ENCODE measurements around the gene RAB10. TPM values are rescaled to one million over a fixed set of nuclear protein-coding genes. Genes with fewer than 3 reads are reported as not detected.

Gene RAB10
- total RNA-seq, 1 experiment from 2014 or later = 167 TPM

DNA sequence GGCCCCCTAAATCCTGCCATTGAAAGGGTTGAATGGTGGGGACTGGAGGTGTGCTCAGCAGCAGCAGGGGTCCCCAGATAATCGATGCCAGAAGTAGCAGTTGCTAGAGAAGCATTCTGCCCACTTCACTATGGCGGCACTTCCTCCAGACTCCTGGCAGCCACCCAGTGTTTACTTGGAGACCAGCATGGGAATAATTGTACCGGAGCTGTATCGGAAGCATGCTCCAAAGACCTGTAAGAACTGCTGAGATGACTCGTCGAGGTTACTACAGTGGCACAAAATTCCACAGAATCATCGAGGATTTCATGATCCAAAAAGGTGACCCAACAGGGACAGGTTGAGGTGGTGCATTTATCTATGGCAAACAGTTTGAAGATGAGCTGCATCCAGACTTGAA lies 128.0 kb downstream of the RAB10 start (continued):
- TF ChIP-seq ZNF274 (IDR thresholded peaks at IDR 0.05; ENCODE audit: low read depth, low read length) (no peak), CBX3 (IDR thresholded peaks at IDR 0.05; ENCODE audit: low read depth) (no peak)

DNA sequence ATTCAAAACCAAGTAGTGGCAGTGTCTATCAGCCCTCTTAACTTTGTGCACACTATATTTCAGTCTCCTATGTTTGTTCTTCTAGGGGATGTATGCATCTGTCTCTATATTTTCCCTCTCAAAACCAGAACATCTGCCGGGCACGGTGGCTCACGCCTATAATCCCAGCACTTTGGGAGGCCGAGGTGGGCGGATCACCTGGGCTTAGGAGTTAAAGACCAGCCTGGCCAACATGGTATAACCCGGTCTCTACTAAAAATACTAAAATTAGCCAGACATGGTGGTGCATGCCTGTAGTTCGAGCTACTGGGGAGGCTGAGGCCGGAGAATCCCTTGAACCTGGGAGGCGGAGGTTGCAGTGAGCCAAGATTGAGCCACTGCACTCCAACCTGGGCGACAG lies 129.1 kb downstream of the RAB10 start:
- H4K20me1 ChIP-seq (ENCODE audit: insufficient read depth) = no peaks in the 10 kb centered on the region
- H3K9me2 ChIP-seq (ENCODE audit: insufficient read depth) = no peaks in the 10 kb centered on the region
- H3K9me3 ChIP-seq (ENCODE audit: control insufficient read depth in 1 of 2, insufficient read depth in 1 of 2, low read depth in 1 of 2, low read length in 2 of 2) = no peaks in the 10 kb centered on the region
- RAD21 ChIA-PET (ENCODE audit: low non-redundant PET in 1 of 2, low total read pairs in 2 of 2, uncharacterized antibody in 2 of 2, unreplicated experiment in 2 of 2) = no interaction called here
- no peak overlapping the region for H3K4me2 ChIP-seq (ENCODE audit: low read length)
- no peaks in the 10 kb centered on the region for H3K36me3 ChIP-seq (ENCODE audit: control insufficient read depth in 1 of 2, insufficient read depth in 2 of 2, low read length in 2 of 2)
- H3K27me3 ChIP-seq (ENCODE audit: insufficient read depth, low read length) = no peaks in the 10 kb centered on the region
- TF ChIP-seq, protein P1, sequence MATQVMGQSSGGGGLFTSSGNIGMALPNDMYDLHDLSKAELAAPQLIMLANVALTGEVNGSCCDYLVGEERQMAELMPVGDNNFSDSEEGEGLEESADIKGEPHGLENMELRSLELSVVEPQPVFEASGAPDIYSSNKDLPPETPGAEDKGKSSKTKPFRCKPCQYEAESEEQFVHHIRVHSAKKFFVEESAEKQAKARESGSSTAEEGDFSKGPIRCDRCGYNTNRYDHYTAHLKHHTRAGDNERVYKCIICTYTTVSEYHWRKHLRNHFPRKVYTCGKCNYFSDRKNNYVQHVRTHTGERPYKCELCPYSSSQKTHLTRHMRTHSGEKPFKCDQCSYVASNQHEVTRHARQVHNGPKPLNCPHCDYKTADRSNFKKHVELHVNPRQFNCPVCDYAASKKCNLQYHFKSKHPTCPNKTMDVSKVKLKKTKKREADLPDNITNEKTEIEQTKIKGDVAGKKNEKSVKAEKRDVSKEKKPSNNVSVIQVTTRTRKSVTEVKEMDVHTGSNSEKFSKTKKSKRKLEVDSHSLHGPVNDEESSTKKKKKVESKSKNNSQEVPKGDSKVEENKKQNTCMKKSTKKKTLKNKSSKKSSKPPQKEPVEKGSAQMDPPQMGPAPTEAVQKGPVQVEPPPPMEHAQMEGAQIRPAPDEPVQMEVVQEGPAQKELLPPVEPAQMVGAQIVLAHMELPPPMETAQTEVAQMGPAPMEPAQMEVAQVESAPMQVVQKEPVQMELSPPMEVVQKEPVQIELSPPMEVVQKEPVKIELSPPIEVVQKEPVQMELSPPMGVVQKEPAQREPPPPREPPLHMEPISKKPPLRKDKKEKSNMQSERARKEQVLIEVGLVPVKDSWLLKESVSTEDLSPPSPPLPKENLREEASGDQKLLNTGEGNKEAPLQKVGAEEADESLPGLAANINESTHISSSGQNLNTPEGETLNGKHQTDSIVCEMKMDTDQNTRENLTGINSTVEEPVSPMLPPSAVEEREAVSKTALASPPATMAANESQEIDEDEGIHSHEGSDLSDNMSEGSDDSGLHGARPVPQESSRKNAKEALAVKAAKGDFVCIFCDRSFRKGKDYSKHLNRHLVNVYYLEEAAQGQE (IDR thresholded peaks at IDR 0.05; ENCODE audit: low read depth) = no peak
- TF ChIP-seq POLR2AphosphoS5 (IDR thresholded peaks at IDR 0.05; ENCODE audit: low read depth, low read length) (no peak), YY1 (IDR thresholded peaks at IDR 0.05; ENCODE audit: extremely low read depth, insufficient replicate concordance, low read depth, low read length) (no peak), FOSL1 (IDR thresholded peaks at IDR 0.05; ENCODE audit: low read depth) (no peak), EGR1 (IDR thresholded peaks at IDR 0.05; ENCODE audit: low read depth) (no peak), ZNF274 (IDR thresholded peaks at IDR 0.05; ENCODE audit: low read depth, low read length) (no peak), ELF1 (IDR thresholded peaks at IDR 0.05; ENCODE audit: borderline replicate concordance, low read depth) (no peak), CBX3 (IDR thresholded peaks at IDR 0.05; ENCODE audit: low read depth) (no peak), RAD21 (IDR thresholded peaks at IDR 0.05; ENCODE audit: low read depth) (no peak), JUND (IDR thresholded peaks at IDR 0.05) (no peak)
- TF ChIP-seq, protein P2, sequence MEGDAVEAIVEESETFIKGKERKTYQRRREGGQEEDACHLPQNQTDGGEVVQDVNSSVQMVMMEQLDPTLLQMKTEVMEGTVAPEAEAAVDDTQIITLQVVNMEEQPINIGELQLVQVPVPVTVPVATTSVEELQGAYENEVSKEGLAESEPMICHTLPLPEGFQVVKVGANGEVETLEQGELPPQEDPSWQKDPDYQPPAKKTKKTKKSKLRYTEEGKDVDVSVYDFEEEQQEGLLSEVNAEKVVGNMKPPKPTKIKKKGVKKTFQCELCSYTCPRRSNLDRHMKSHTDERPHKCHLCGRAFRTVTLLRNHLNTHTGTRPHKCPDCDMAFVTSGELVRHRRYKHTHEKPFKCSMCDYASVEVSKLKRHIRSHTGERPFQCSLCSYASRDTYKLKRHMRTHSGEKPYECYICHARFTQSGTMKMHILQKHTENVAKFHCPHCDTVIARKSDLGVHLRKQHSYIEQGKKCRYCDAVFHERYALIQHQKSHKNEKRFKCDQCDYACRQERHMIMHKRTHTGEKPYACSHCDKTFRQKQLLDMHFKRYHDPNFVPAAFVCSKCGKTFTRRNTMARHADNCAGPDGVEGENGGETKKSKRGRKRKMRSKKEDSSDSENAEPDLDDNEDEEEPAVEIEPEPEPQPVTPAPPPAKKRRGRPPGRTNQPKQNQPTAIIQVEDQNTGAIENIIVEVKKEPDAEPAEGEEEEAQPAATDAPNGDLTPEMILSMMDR (IDR thresholded peaks at IDR 0.05 in 2 of 3, conservative IDR thresholded peaks at IDR 0.05 in 1 of 3; ENCODE audit: borderline replicate concordance in 1 of 3, insufficient read depth in 1 of 3, low read depth in 2 of 3, low read length in 2 of 3) = no peak
- TF ChIP-seq, protein P3, sequence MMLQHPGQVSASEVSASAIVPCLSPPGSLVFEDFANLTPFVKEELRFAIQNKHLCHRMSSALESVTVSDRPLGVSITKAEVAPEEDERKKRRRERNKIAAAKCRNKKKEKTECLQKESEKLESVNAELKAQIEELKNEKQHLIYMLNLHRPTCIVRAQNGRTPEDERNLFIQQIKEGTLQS (IDR thresholded peaks at IDR 0.05) = no peak
- no peaks in the 10 kb centered on the region for H3K79me2 ChIP-seq (ENCODE audit: insufficient read depth, low read length)
- no peak overlapping the region for H3K27ac ChIP-seq (ENCODE audit: low read depth, low read length)
- no peak for DNase-seq (ENCODE audit: low read depth, low spot score)
- no peaks in the 10 kb centered on the region for H3K4me1 ChIP-seq (ENCODE audit: control insufficient read depth in 1 of 2, insufficient read depth in 2 of 2, low read length in 2 of 2)
- CTCF ChIA-PET = no interaction called here
- no peak overlapping the region for H3K9ac ChIP-seq (ENCODE audit: low read length)
- ATAC-seq = no peak
- POLR2A ChIA-PET = no interaction called here
- intact Hi-C loops (cut with micrococcal nuclease) = no loop called here
- no peak overlapping the region for H2AFZ ChIP-seq (ENCODE audit: low read depth, low read length, poor library complexity, severe bottlenecking)
- no TSS peak for BruUV-seq (replicated peaks)
- no peak overlapping the region for H3K4me3 ChIP-seq (replicated peaks in 1 of 2; ENCODE audit: low read depth in 1 of 2, low read length in 2 of 2)

Data from HCT116 (cell line).